ENCODE data around the gene UBE2K.
"Not testable (repeated sequence)": the region's sequence is repeated elsewhere in the genome, so short reads cannot be mapped to it uniquely, and the experiment has no call there.

UBE2K gene

GRCh38 chr4:39719804-39720580, 22.1 kb downstream of the UBE2K start:
- H3K4me3 ChIP-seq (ENCODE audit: low read depth, low read length) = no peak overlapping the region
- TF ChIP-seq CTCF (IDR thresholded peaks at IDR 0.05; ENCODE audit: borderline replicate concordance, insufficient read depth, low read depth, low read length) = no peak

- H3K4me3 ChIP-seq (ENCODE audit: low read depth, low read length) = not testable (repeated sequence)
Measured at GRCh38 chr4:39721273-39721672, 23.3 kb downstream of the UBE2K start.

- no peak overlapping the region for H3K4me3 ChIP-seq (ENCODE audit: low read depth, low read length)
- no peak for TF ChIP-seq CTCF (IDR thresholded peaks at IDR 0.05; ENCODE audit: borderline replicate concordance, insufficient read depth, low read depth, low read length)
Measured at GRCh38 chr4:39721788-39722187, 23.9 kb downstream of the UBE2K start.

DNA sequence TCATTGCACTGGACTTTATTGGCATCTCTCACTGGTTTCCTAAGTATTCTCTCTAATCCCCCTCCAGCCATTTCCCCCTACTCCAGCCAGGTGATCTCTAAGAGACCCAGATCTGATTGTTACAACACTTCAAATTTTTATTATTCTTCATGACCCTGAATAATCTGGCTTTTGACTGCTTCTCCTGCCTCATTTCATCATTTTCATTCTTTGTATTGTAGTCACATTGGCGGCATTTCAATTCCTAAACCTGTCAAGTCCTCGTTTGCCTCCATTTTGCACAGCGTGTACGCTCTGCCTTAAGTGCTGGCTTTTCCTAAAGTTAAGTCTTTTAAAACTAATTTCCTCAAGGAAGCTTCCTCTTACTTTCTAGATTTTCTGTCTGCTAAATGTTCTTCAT, 31.6 kb downstream of the UBE2K start:
- no peak for TF ChIP-seq CTCF (IDR thresholded peaks at IDR 0.05; ENCODE audit: borderline replicate concordance, insufficient read depth, low read depth, low read length)
- H3K4me3 ChIP-seq (ENCODE audit: low read depth, low read length) = no peak overlapping the region

DNA sequence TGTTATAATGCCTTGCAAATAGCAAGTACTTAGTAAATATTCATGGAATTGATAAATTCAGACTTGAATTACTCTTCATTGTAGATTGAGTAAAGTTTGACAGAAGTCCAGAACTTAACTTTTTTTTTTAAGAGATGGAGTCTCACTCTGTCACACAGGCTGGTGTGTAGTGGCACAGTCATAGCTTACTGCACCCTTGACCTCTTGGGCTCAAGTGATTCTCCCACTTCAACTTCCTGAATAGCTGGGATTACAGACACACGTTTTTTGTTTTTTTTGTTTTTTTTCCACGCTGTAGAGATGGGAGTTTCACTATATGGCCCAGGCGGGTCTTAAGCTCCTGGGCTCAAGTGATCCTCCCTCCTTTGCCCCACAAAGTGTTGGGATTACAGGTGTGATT, 32.1 kb downstream of the UBE2K start:
- no peak for TF ChIP-seq CTCF (IDR thresholded peaks at IDR 0.05; ENCODE audit: borderline replicate concordance, insufficient read depth, low read depth, low read length)
- H3K4me3 ChIP-seq (ENCODE audit: low read depth, low read length) = no peak overlapping the region

- H3K4me3 ChIP-seq (ENCODE audit: low read depth, low read length) = no peak overlapping the region
- TF ChIP-seq CTCF (IDR thresholded peaks at IDR 0.05; ENCODE audit: borderline replicate concordance, insufficient read depth, low read depth, low read length) = no peak
Measured at GRCh38 chr4:39731908-39732307, 34.0 kb downstream of the UBE2K start.

- TF ChIP-seq CTCF (IDR thresholded peaks at IDR 0.05; ENCODE audit: borderline replicate concordance, insufficient read depth, low read depth, low read length) = no peak
- no peak overlapping the region for H3K4me3 ChIP-seq (ENCODE audit: low read depth, low read length)
Measured at GRCh38 chr4:39732728-39733127, 34.8 kb downstream of the UBE2K start.

DNA sequence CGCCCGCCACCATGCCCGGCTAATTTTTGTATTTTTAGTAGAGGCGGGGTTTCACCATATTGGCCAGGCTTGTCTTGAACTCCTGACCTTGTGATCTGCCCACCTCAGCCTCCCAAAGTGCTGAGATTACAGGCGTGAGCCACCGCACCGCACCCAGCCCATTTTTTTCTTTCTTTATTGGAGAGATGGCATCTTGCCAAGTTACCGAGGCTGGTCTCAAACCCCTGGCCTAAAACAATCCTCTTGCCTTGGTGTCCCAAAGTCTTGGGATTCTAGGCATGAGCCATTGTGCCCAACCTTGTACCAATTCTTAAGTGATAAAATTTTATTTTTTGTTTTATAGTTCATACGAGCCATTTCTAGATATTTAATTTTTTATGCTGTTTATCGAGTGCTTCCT, 41.7 kb downstream of the UBE2K start:
- H3K4me3 ChIP-seq (ENCODE audit: low read depth, low read length) = not testable (repeated sequence)

Data from GM12875 (cell line).